ENCODE data around the gene PUM1. TPM values are rescaled to one million over a fixed set of nuclear protein-coding genes. Genes with fewer than 3 reads are reported as not detected.

PUM1 gene
- total and polyA plus RNA-seq, 7 experiments from 2014 or later, result 114 to 226 (median 154) TPM

DNA sequence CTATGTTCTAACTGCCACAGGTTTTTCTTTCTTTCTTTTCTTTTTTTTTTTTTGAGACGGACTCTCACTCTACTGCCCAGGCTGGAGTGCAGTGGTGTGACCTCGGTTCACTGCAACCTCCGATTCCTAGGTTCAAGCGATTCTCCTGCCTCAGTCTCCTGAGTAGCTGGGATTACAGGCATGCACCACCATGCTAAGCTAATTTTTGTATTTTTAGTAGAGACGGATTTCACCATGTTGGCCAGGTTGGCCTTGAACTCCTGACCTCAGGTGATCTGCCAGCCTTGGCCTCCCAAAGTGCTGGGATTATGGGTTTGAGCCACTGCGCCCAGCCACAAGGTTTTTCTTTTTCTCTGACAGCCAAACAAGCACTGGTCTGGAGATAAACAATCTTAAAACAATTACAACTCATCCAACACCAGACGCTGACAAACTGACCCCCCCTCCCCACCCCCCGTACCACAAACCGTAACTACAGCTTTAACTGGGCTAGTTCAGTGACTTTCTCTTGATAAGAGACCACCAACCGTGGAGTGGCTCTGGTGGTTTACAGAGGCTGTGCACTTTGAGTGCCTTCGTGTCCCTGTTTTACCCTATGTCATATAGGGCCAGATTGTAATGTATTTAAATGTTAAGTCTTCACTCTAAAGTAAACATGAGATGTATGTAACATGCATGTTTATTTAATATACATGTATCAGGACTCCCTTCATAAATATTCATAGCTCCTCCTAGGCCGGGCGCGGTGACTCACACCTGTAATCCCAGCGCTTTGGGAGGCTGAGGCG, 19.5 kb upstream of the PUM1 start:
- Mint-ChIP-seq H3K27ac (no peak overlapping the region), H3K4me3 (no peak overlapping the region), H3K4me1 (no peaks in the 10 kb centered on the region), H3K9me3 (no peaks in the 10 kb centered on the region), H3K36me3 (no peaks in the 10 kb centered on the region), H3K27me3 (peaks cover 0 to 4% (median 0%) of the 10 kb centered on the region in 5 donors)
- Histone ChIP-seq H3K27ac (ENCODE audit: low read depth, low read length) (no peak overlapping the region), H3K4me3 (ENCODE audit: low read length) (no peak overlapping the region), H3K36me3 (ENCODE audit: control insufficient read depth in 2 of 3, insufficient read depth in 3 of 3, low read length in 3 of 3) (no peaks in the 10 kb centered on the region), H3K4me1 (ENCODE audit: control insufficient read depth in 2 of 2, insufficient read depth in 2 of 2, low read length in 2 of 2) (no peaks in the 10 kb centered on the region), H3K27me3 (ENCODE audit: control insufficient read depth in 2 of 2, insufficient read depth in 2 of 2, low read length in 2 of 2) (no peaks in the 10 kb centered on the region), H3K9me3 (ENCODE audit: control insufficient read depth in 2 of 3, low read length in 3 of 3) (no peaks in the 10 kb centered on the region)
- ChIA-PET POLR2A (no interaction called here), CTCF (interaction anchor here (0.6 kb wide), 1 partner anchor 22 kb away, joined by 3 read pairs; no protein-coding TSS in a partner anchor)
- ATAC-seq (no peak), DNase-seq (no peak)
- intact Hi-C loops (cut with micrococcal nuclease), result no loop called here

DNA sequence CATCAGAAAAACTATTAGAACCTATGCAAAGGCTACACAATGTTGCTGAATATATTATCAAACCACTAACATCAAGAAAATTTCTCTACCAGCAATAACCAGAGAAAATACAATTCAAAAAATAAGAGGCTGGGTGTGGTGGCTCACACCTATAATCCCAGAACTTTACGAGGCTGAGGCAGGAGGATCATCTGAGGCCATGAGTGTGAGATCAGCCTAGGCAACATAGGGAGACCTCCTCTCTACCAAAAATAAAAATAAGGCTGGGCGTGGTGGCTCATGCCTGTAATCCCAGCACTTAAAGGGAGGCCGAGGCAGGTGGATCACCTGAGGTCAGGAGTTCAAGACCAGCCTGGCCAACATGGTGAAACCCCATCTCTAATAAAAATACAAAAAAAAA, 16.9 kb upstream of the PUM1 start:
- peaks cover 0 to 4% (median 0%) of the 10 kb centered on the region in 5 donors for H3K27me3 Mint-ChIP-seq
- Histone ChIP-seq H3K27me3 (ENCODE audit: control insufficient read depth in 2 of 2, insufficient read depth in 2 of 2, low read length in 2 of 2) (no peaks in the 10 kb centered on the region), H3K9me3 (ENCODE audit: control insufficient read depth in 2 of 3, low read length in 3 of 3) (no peaks in the 10 kb centered on the region), H3K4me3 (ENCODE audit: low read length) (no peak overlapping the region), H3K27ac (ENCODE audit: low read depth, low read length) (no peak overlapping the region), H3K4me1 (ENCODE audit: control insufficient read depth in 2 of 2, insufficient read depth in 2 of 2, low read length in 2 of 2) (no peaks in the 10 kb centered on the region), H3K36me3 (ENCODE audit: control insufficient read depth in 2 of 3, insufficient read depth in 3 of 3, low read length in 3 of 3) (no peaks in the 10 kb centered on the region)
- ATAC-seq, result no peak
- ChIA-PET CTCF (no interaction called here), POLR2A (interaction anchor here (0.7 kb wide), 1 partner anchor 347 kb away, joined by 3 read pairs; no protein-coding TSS in a partner anchor)
- no peaks in the 10 kb centered on the region for H3K9me3 Mint-ChIP-seq
- H3K4me3 Mint-ChIP-seq, result no peak overlapping the region
- no peaks in the 10 kb centered on the region for H3K4me1 Mint-ChIP-seq
- no peak overlapping the region for H3K27ac Mint-ChIP-seq
- intact Hi-C loops (cut with micrococcal nuclease), result no loop called here
- no peak for DNase-seq
- no peaks in the 10 kb centered on the region for H3K36me3 Mint-ChIP-seq

DNA sequence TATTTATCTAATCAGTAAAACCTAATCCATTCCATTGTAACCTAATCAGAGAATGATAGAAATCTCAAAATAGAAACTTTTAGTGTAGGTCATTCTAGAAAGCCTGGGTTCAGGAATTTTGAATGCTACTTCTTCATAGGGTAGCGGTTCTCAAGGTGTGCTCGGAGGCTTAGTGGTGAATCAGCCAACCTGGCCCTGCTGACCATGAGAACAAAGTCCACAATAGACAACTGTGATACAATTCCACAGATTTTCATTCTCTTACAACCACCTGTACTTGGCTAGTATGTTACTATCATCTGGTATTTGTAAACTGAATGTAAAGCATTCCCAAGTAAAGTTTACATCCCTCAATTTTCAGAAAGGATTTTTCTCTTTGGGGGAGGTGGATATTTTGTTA, 7.5 kb upstream of the PUM1 start:
- Histone ChIP-seq H3K4me3 (ENCODE audit: low read length) (no peak overlapping the region), H3K27ac (ENCODE audit: low read depth, low read length) (no peak overlapping the region), H3K4me1 (ENCODE audit: control insufficient read depth in 2 of 2, insufficient read depth in 2 of 2, low read length in 2 of 2) (no peaks in the 10 kb centered on the region), H3K27me3 (ENCODE audit: control insufficient read depth in 2 of 2, insufficient read depth in 2 of 2, low read length in 2 of 2) (no peaks in the 10 kb centered on the region), H3K9me3 (ENCODE audit: control insufficient read depth in 2 of 3, low read length in 3 of 3) (no peaks in the 10 kb centered on the region), H3K36me3 (ENCODE audit: control insufficient read depth in 2 of 3, insufficient read depth in 3 of 3, low read length in 3 of 3) (no peaks in the 10 kb centered on the region)
- Mint-ChIP-seq H3K27me3 (no peaks in the 10 kb centered on the region), H3K9me3 (no peaks in the 10 kb centered on the region), H3K27ac (no peak overlapping the region), H3K4me3 (no peak overlapping the region), H3K36me3 (no peaks in the 10 kb centered on the region), H3K4me1 (peaks cover 0 to 1% (median 0%) of the 10 kb centered on the region in 7 donors)
- ChIA-PET POLR2A (no interaction called here), CTCF (no interaction called here)
- no peak for DNase-seq
- intact Hi-C loops (cut with micrococcal nuclease), result no loop called here
- ATAC-seq, result no peak

DNA sequence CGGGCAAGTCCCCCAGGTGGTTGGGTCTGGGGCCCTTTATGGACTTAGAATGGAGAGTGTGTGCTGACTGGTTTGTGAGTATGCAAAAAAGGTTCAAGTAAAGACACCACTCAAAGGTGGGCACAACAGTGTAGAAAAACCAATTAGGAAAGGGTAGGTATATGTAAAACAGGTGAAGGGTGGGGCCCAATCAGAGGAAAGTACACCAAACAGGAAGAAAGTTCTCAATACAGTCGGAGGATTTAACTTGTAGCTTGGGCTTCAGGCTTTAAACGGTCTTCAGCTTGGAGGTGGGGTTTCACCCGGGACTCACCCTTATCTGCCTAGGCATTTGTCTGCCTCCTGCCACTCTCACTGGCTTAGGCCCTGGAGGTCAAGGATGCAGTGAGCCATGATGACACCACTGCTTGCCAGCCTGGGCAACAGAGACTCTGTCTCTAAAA, 6.8 kb upstream of the PUM1 start:
- intact Hi-C loops (cut with micrococcal nuclease), result no loop called here
- no peak for DNase-seq

GRCh38 chr1:31069392-31069791, 3.9 kb upstream of the PUM1 start:
- Mint-ChIP-seq H3K4me1 (peaks cover 0 to 7% (median 3%) of the 10 kb centered on the region in 7 donors), H3K27ac (no peak overlapping the region), H3K27me3 (no peaks in the 10 kb centered on the region), H3K4me3 (no peak overlapping the region), H3K9me3 (no peaks in the 10 kb centered on the region), H3K36me3 (peaks cover 0 to 7% (median 0%) of the 10 kb centered on the region in 5 donors)
- no peak for DNase-seq
- Histone ChIP-seq H3K36me3 (ENCODE audit: control insufficient read depth in 2 of 3, insufficient read depth in 3 of 3, low read length in 3 of 3) (no peaks in the 10 kb centered on the region), H3K4me1 (ENCODE audit: control insufficient read depth in 2 of 2, insufficient read depth in 2 of 2, low read length in 2 of 2) (peaks cover 0 to 4% of the 10 kb centered on the region in 2 donors), H3K27me3 (ENCODE audit: control insufficient read depth in 2 of 2, insufficient read depth in 2 of 2, low read length in 2 of 2) (no peaks in the 10 kb centered on the region), H3K27ac (ENCODE audit: low read depth, low read length) (no peak overlapping the region), H3K9me3 (ENCODE audit: control insufficient read depth in 2 of 3, low read length in 3 of 3) (no peaks in the 10 kb centered on the region), H3K4me3 (ENCODE audit: low read length) (no peak overlapping the region)
- POLR2A ChIA-PET, result no interaction called here
- CTCF ChIA-PET, result no interaction called here
- no peak for ATAC-seq
- intact Hi-C loops (cut with micrococcal nuclease), result loop anchor here (5.0 to 10.0 kb wide), 9 partner anchors 55 to 1885 kb away; partner anchors contain the start of genes PEF1 (in 2 of the 2), PTP4A2 (in 2 of the 2), LAPTM5 (in 1 of the 2) and SRSF4 (in 1 of the 2)

More for the DNA sequence above, 6.8 kb upstream of the PUM1 start:
- Histone ChIP-seq H3K4me3 (ENCODE audit: low read length) (no peak overlapping the region), H3K27ac (ENCODE audit: low read depth, low read length) (no peak overlapping the region), H3K36me3 (ENCODE audit: control insufficient read depth in 2 of 3, insufficient read depth in 3 of 3, low read length in 3 of 3) (no peaks in the 10 kb centered on the region), H3K9me3 (ENCODE audit: control insufficient read depth in 2 of 3, low read length in 3 of 3) (no peaks in the 10 kb centered on the region), H3K27me3 (ENCODE audit: control insufficient read depth in 2 of 2, insufficient read depth in 2 of 2, low read length in 2 of 2) (no peaks in the 10 kb centered on the region), H3K4me1 (ENCODE audit: control insufficient read depth in 2 of 2, insufficient read depth in 2 of 2, low read length in 2 of 2) (no peaks in the 10 kb centered on the region)
- POLR2A ChIA-PET, result no interaction called here
- no peaks in the 10 kb centered on the region for H3K27me3 Mint-ChIP-seq
- H3K4me3 Mint-ChIP-seq, result no peak overlapping the region
- no peaks in the 10 kb centered on the region for H3K9me3 Mint-ChIP-seq
- H3K27ac Mint-ChIP-seq, result no peak overlapping the region
- CTCF ChIA-PET, result interaction anchor here (0.7 kb wide), 1 partner anchor 33 kb away, joined by 3 read pairs; no protein-coding TSS in a partner anchor
- peaks cover 0 to 1% (median 0%) of the 10 kb centered on the region in 7 donors for H3K4me1 Mint-ChIP-seq
- no peak for ATAC-seq
- H3K36me3 Mint-ChIP-seq, result no peaks in the 10 kb centered on the region

GRCh38 chr1:31064718-31065309, 703 bp downstream of the PUM1 start:
- ChIA-PET POLR2A (interaction anchor here (0.7 to 1.4 kb wide), 3 partner anchors 41 to 1883 kb away, joined by 3 read pairs; partner anchors contain the start of gene SRSF4), CTCF (interaction anchor here (0.8 to 1.0 kb wide), 2 partner anchors 43 to 55 kb away, joined by 3 to 4 read pairs; no protein-coding TSS in a partner anchor)
- peak overlapping the region; percentile 96 to 100 (median 98) for H3K4me3 Mint-ChIP-seq
- H3K9me3 Mint-ChIP-seq, result no peaks in the 10 kb centered on the region
- intact Hi-C loops (cut with micrococcal nuclease), result loop anchor here (1.0 to 10.0 kb wide), 15 partner anchors 50 to 1880 kb away; partner anchors contain the start of genes PEF1 (in 2 of the 2), PTP4A2 (in 2 of the 2), BSDC1 (in 1 of the 2) and LAPTM5 (in 1 of the 2)
- peaks cover 11 to 22% of the 10 kb centered on the region in 2 donors for H3K4me1 ChIP-seq (ENCODE audit: control insufficient read depth in 2 of 2, insufficient read depth in 2 of 2, low read length in 2 of 2)
- H3K27ac Mint-ChIP-seq, result peak overlapping the region; percentile 97 to 99 (median 98)
- H3K4me3 ChIP-seq (ENCODE audit: low read length), result peak overlapping the region; percentile 97
- H3K9me3 ChIP-seq (ENCODE audit: control insufficient read depth in 2 of 3, low read length in 3 of 3), result no peaks in the 10 kb centered on the region
- DNase-seq (peak in 3 of 9 donors; percentile 30 to 60 (median 39)), ATAC-seq (peak; percentile 8)
- peaks cover 20 to 43% (median 29%) of the 10 kb centered on the region in 7 donors for H3K4me1 Mint-ChIP-seq
- H3K36me3 ChIP-seq (ENCODE audit: control insufficient read depth in 2 of 3, insufficient read depth in 3 of 3, low read length in 3 of 3), result no peaks in the 10 kb centered on the region
- H3K27me3 Mint-ChIP-seq, result no peaks in the 10 kb centered on the region
- no peaks in the 10 kb centered on the region for H3K27me3 ChIP-seq (ENCODE audit: control insufficient read depth in 2 of 2, insufficient read depth in 2 of 2, low read length in 2 of 2)
- peaks cover 0 to 8% (median 0%) of the 10 kb centered on the region in 5 donors for H3K36me3 Mint-ChIP-seq
- peak overlapping the region; percentile 95 for H3K27ac ChIP-seq (ENCODE audit: low read depth, low read length)

All from naive thymus-derived CD4-positive, alpha-beta T cell (primary cell).